B cell (primary cell): ENCODE measurements around the gene GNLY. TPM values are rescaled to one million over a fixed set of nuclear protein-coding genes. Genes with fewer than 3 reads are reported as not detected.

Source experiments
- ATAC-seq: fragments of 200-7000 bp; cut with Tn5 transposase; one replicate; pipeline ENCODE4 v1.10.0; 2021; ENCODE audit warnings: low read depth, mild to moderate bottlenecking, moderate number of reproducible peaks, moderate library complexity
- CTCF ChIA-PET: fragments of 350-600 bp; sonication (Branson Sonifier 250); formaldehyde crosslinking; loops from one replicate; lab custom pipeline; 2021; ENCODE audit warnings: antibody characterized with exemption, inconsistent platforms; lab: Charles Lee
- POLR2A ChIA-PET: fragments of 350-600 bp; sonication (Branson Sonifier 250); formaldehyde crosslinking; loops from one replicate; lab custom pipeline; 2021; ENCODE audit warnings: antibody characterized with exemption; lab: Charles Lee
- DNase-seq: peaks from one replicate; pipeline ENCODE4 v3.0.0; 2013
- H2AFZ ChIP-seq: 2 replicates; pipeline ENCODE4 v1.6.1; 2012; ENCODE audit warnings: mild to moderate bottlenecking, low read depth, low read length; ENCODE audit not compliant: insufficient read depth, poor library complexity, severe bottlenecking
- H3K27ac ChIP-seq, 2 donors: 1 replicate in 1 of 2; 2 replicates in 1 of 2; pipeline ENCODE4 v1.5.1; 2012 to 2013; ENCODE audit warnings: low read length in 2 of 2, mild to moderate bottlenecking in 2 of 2, moderate library complexity in 1 of 2
- H3K27me3 ChIP-seq, 4 experiments: fragments of 200-600 bp in 1 of 4; sonication (generic) in 1 of 4; replicated peaks in 1 of 4; 1 replicate in 2 of 4; 2 replicates in 2 of 4; pipeline versions ENCODE4 v1.6.1 to v1.7.0; 2013 to 2016; ENCODE audit warnings: low read length in 3 of 4, mild to moderate bottlenecking in 2 of 4, mixed read lengths in 1 of 4, moderate library complexity in 1 of 4; ENCODE audit not compliant: insufficient read depth in 4 of 4, control insufficient read depth in 3 of 4; ENCODE audit errors: control extremely low read depth in 1 of 4
- H3K36me3 ChIP-seq, 2 experiments: replicated peaks in 1 of 2; 1 replicate in 1 of 2; 2 replicates in 1 of 2; pipeline versions ENCODE4 v1.6.1 to v1.7.1; 2013; ENCODE audit warnings: low read length in 1 of 2; ENCODE audit not compliant: insufficient read depth in 2 of 2, control insufficient read depth in 1 of 2; ENCODE audit errors: control extremely low read depth in 1 of 2, extremely low read depth in 1 of 2
- H3K4me1 ChIP-seq, 2 donors: fragments of 200-600 bp in 1 of 2; sonication (generic) in 1 of 2; 1 replicate in 1 of 2; 2 replicates in 1 of 2; pipeline versions ENCODE4 v1.5.1 to v1.6.1; 2013 to 2017; ENCODE audit warnings: low read length in 2 of 2; ENCODE audit not compliant: control insufficient read depth in 2 of 2, insufficient read depth in 2 of 2
- H3K4me2 ChIP-seq: replicated peaks from 2 replicates; pipeline ENCODE3; 2012; ENCODE audit warnings: mild to moderate bottlenecking, low read depth, low read length; ENCODE audit not compliant: poor library complexity, severe bottlenecking
- H3K4me3 ChIP-seq, 5 experiments: fragments of 200-600 bp in 1 of 5; sonication (generic) in 1 of 5; 1 replicate in 3 of 5; 2 replicates in 2 of 5; pipeline versions ENCODE4 v1.5.1 to v1.7.0; 2011 to 2016; ENCODE audit warnings: low read length in 4 of 5, mild to moderate bottlenecking in 4 of 5, low read depth in 2 of 5, control low read depth in 1 of 5, moderate library complexity in 1 of 5; ENCODE audit not compliant: insufficient read depth in 1 of 5; ENCODE audit errors: control extremely low read depth in 1 of 5, extremely low read depth in 1 of 5
- H3K79me2 ChIP-seq: fragments of 200-600 bp; sonication (generic); one replicate; pipeline ENCODE4 v1.6.0; 2016; ENCODE audit warnings: low read length; ENCODE audit not compliant: control insufficient read depth, insufficient read depth
- H3K9ac ChIP-seq: fragments of 200-600 bp; sonication (generic); 2 replicates; pipeline ENCODE4 v1.6.1; 2017; ENCODE audit warnings: mild to moderate bottlenecking, low read length, moderate library complexity
- H3K9me3 ChIP-seq, 3 donors: one replicate each; pipeline versions ENCODE4 v1.6.1 to v1.7.1; 2013; ENCODE audit warnings: low read length in 2 of 3; ENCODE audit not compliant: control insufficient read depth in 2 of 3, insufficient read depth in 1 of 3; ENCODE audit errors: control extremely low read depth in 1 of 3
- H4K20me1 ChIP-seq: 2 replicates; pipeline ENCODE4 v1.6.0; 2012; ENCODE audit warnings: mild to moderate bottlenecking, low read length; ENCODE audit not compliant: insufficient read depth, control insufficient read depth, poor library complexity, severe bottlenecking
- H3K27ac Mint-ChIP-seq: one replicate; pipeline ENCODE4 v1.8.0; 2021; ENCODE audit warnings: mixed read lengths
- H3K27me3 Mint-ChIP-seq: one replicate; pipeline ENCODE4 v1.8.0; 2021; ENCODE audit warnings: mixed read lengths
- H3K4me1 Mint-ChIP-seq: one replicate; pipeline ENCODE4 v1.8.0; 2021; ENCODE audit warnings: mixed read lengths
- H3K4me3 Mint-ChIP-seq: one replicate; pipeline ENCODE4 v1.8.0; 2021; ENCODE audit warnings: mixed read lengths
- H3K9me3 Mint-ChIP-seq: one replicate; pipeline ENCODE4 v1.8.0; 2022; ENCODE audit warnings: mixed read lengths; ENCODE audit not compliant: insufficient read depth
- EZH2 ChIP-seq: IDR thresholded peaks from 2 replicates; pipeline ENCODE4 v1.6.1; 2012; ENCODE audit warnings: borderline replicate concordance, low read depth, mild to moderate bottlenecking, moderate library complexity, low read length; ENCODE audit not compliant: insufficient read depth, poor library complexity, severe bottlenecking
- WGBS: methylation state at CpG from one replicate; pipeline ENCODE4 v1.1.5; 2013; ENCODE audit warnings: missing lambda C conversion rate; ENCODE audit not compliant: insufficient coverage; 5-methylcytosine and 5-hydroxymethylcytosine counted together
- intact Hi-C: fragments of 100-400 bp; cut with micrococcal nuclease; formaldehyde crosslinking; loops from one replicate; pipeline ENCODE4 v1.10.0; 2022
- polyA plus RNA-seq: library from polyadenylated mRNA; depleted of rRNA; stranded (reverse); fragments of >200 nt; gene quantifications from 2 replicates; pipeline ENCODE4 v1.2.3, GENCODE V29; 2012
- total RNA-seq, 2 donors: library from RNA; stranded (reverse); fragments of 120-200 nt in 1 of 2; gene quantifications; 1 replicate in 1 of 2; 2 replicates in 1 of 2; pipeline versions ENCODE4 v1.2.3 to v1.2.4, GENCODE V29; 2013 to 2022
- TF ChIP-seq, protein P1 (sequence below): fragments of 200-600 bp; IDR thresholded peaks from one replicate; pipeline ENCODE4 v1.8.0; 2022; ENCODE audit warnings: antibody characterized with exemption, mild to moderate bottlenecking

GNLY gene
- total and polyA plus RNA-seq, 2 donors (not counting 1 experiment from before 2014, with no cell fraction given) = 3.9 to 4.2 TPM

DNA sequence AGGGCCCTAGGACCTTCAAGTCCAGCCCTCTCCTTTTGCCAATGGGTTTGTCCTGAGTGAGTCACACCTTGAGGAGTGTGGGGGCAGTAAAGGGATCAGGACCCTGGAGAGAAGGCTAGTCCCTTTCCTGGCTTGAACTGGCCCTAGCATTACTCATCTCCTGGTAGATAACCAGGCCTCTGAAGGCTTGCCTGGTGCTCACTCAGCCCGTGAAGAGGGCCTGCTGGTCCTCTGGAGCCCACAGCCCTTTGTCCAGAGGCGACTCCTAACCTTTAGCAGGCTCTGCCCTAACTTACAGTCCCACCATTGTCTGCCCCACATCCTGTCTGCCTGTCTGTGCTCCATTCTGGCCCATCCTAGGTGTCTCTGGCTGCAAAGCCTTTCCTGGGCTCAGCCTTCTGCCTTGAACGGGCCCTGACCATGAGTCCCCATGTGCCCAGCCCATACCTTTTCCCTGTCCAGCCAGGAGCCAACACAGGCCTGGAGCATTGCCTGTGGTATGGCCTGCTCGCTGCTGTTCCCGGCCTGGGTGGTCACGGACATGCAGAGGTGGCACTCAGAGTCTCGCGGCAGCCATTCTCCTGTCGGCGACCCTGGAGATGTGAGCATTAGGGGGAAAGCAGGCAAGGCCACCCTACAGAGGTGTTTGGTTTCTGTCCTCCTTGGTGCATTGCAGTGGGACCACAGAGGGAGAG lies 31.1 kb upstream of the GNLY start:
- H3K4me3 ChIP-seq = no peak overlapping the region
- H3K4me3 Mint-ChIP-seq = no peak overlapping the region
- CTCF ChIA-PET = interaction anchor here (1.6 kb wide), 1 partner anchor 25 kb away, joined by 3 read pairs; no protein-coding TSS in a partner anchor

More for the DNA sequence above, 31.1 kb upstream of the GNLY start:
- POLR2A ChIA-PET = no interaction called here
- H3K4me2 ChIP-seq = no peak overlapping the region
- no peak overlapping the region for H3K27ac Mint-ChIP-seq
- H3K4me1 Mint-ChIP-seq = no peaks in the 10 kb centered on the region
- ATAC-seq (no peak), DNase-seq (no peak)
- no peaks in the 10 kb centered on the region for H4K20me1 ChIP-seq
- intact Hi-C loops = no loop called here
- no peak overlapping the region for H2AFZ ChIP-seq
- no peaks in the 10 kb centered on the region for H3K79me2 ChIP-seq
- H3K36me3 ChIP-seq = peaks cover 0 to 3% of the 10 kb centered on the region in 2 experiments
- 95% methylated on average over 10 of the region's 10 CpGs for WGBS
- no peaks in the 10 kb centered on the region for H3K9me3 ChIP-seq
- TF ChIP-seq, protein P1, sequence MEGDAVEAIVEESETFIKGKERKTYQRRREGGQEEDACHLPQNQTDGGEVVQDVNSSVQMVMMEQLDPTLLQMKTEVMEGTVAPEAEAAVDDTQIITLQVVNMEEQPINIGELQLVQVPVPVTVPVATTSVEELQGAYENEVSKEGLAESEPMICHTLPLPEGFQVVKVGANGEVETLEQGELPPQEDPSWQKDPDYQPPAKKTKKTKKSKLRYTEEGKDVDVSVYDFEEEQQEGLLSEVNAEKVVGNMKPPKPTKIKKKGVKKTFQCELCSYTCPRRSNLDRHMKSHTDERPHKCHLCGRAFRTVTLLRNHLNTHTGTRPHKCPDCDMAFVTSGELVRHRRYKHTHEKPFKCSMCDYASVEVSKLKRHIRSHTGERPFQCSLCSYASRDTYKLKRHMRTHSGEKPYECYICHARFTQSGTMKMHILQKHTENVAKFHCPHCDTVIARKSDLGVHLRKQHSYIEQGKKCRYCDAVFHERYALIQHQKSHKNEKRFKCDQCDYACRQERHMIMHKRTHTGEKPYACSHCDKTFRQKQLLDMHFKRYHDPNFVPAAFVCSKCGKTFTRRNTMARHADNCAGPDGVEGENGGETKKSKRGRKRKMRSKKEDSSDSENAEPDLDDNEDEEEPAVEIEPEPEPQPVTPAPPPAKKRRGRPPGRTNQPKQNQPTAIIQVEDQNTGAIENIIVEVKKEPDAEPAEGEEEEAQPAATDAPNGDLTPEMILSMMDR = no peak
- no peak for TF ChIP-seq EZH2
- no peak overlapping the region for H3K27ac ChIP-seq
- H3K4me1 ChIP-seq = no peaks in the 10 kb centered on the region
- H3K9ac ChIP-seq = no peak overlapping the region
- H3K9me3 Mint-ChIP-seq = no peaks in the 10 kb centered on the region
- peaks cover 0 to 2% (median 0%) of the 10 kb centered on the region in 4 experiments for H3K27me3 ChIP-seq
- no peaks in the 10 kb centered on the region for H3K27me3 Mint-ChIP-seq
